ENCODE results near the gene SLC43A2.

SLC43A2 gene

GRCh38 chr17:1643999-1644492 lies 15.4 kb upstream of the SLC43A2 start:
- no peak for DNase-seq (ENCODE audit: low spot score)

- peak; percentile 84 for DNase-seq (ENCODE audit: low spot score)
Measured at GRCh38 chr17:1643293-1643998, 14.8 kb upstream of the SLC43A2 start.

- DNase-seq (ENCODE audit: low spot score) = no peak
Measured at GRCh38 chr17:1641065-1641403, 12.4 kb upstream of the SLC43A2 start.

- no peak for DNase-seq (ENCODE audit: low spot score)
Measured at GRCh38 chr17:1640329-1641064, 11.9 kb upstream of the SLC43A2 start.

DNA sequence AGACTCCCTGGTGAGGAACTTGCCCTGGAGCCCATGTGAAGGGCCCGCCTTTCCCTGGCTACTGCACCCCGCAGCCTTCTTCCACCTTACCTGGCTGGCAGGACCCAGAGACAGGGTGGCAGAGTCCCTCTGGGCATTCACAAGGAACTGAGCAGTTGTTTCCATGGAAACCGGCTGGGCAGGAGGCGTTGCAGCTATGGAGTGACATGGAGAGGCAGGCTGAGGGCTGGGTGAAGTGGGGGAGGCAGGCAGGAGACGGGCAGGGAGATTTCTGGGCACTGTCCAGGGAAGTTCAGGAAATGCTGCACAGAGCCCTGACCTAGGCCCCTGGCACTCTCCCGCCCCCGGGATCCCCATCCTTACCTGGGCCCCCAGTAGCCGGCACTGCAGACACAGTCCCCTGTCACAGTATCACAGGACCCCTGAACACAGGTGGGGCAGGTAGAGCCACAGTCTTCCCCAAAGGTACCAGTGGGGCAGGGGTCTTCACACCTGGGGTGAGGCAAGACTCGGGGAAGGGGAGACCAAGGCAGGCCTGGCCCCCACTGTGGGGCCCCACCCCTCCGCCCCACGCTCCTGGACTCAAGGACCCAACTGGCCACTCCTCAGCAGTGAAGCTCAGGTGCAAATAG lies 11.0 kb upstream of the SLC43A2 start:
- no peak for DNase-seq (ENCODE audit: low spot score)

- no peak for DNase-seq (ENCODE audit: low spot score)
Measured at GRCh38 chr17:1638624-1639300, 10.1 kb upstream of the SLC43A2 start.

DNA sequence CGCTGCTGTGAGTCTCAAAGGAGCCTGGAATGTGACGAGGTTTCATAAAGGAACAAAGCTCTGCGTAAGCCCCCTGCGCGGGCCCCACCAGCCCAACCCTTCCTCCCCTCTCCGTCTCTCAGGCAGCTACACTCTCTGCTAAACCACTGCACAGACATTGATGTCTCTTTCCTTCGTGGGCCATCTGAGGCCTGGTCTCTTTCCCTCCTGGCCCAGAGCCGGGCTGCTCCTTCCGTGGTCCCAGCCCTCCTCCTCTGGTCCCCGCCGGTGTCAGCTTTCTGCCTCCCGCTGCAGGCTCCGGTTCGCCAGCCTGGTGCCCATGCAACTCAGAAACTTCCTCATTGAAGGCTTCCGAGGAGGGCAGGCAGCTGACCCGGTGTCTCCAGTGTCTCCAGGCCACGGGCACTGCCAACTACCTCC lies 9.5 kb upstream of the SLC43A2 start:
- no peak for DNase-seq (ENCODE audit: low spot score)

- DNase-seq (ENCODE audit: low spot score) = no peak
Measured at GRCh38 chr17:1636732-1637285, 8.2 kb upstream of the SLC43A2 start.

GRCh38 chr17:1635675-1636465 lies 7.2 kb upstream of the SLC43A2 start:
- DNase-seq (ENCODE audit: low spot score) = no peak

DNA sequence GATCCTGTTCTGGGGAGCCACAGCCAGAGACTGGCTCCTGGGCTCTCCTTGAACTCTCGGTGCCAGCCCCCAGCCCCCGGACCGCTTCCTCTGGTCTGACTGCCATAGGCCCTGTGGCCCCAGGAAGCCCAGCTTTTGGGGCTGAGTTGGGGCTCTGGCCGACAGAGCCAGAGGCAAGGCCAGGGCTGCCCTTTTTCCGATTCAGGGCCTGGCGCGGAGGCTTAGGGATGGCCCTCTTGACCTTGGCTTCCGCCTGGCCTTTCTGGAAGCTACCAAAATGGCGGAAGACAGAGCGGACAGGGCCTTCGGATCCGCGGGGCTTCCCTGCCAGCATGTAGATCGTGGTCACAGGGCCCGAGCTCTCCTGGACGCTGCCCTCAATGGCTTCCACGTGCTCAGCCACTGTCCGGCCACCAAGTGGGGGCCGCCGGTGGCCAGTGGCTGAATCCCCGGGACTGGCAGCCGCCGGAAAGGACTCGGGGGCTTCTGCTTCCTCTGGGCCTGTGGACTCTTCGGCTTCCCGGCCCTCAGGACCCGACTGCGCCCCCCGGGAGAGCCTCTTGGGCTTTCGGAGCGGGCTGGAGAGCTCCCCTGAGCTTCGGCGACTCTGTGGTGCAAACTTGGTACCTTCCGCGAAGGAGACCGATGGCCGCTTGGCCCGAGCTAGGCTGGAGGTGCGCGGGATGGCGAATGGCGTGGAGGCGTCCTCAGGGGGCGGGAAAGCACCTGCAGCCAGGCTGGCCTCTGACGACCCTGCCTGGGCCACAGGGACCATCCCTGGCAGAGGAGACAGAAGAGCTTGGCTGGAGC lies 6.4 kb upstream of the SLC43A2 start:
- no peak for DNase-seq (ENCODE audit: low spot score)

GRCh38 chr17:1630662-1631061 lies 2.0 kb upstream of the SLC43A2 start:
- no peak for DNase-seq (ENCODE audit: low spot score)

GRCh38 chr17:1629504-1630310 lies 1.1 kb upstream of the SLC43A2 start:
- DNase-seq (ENCODE audit: low spot score) = peak; percentile 75

DNA sequence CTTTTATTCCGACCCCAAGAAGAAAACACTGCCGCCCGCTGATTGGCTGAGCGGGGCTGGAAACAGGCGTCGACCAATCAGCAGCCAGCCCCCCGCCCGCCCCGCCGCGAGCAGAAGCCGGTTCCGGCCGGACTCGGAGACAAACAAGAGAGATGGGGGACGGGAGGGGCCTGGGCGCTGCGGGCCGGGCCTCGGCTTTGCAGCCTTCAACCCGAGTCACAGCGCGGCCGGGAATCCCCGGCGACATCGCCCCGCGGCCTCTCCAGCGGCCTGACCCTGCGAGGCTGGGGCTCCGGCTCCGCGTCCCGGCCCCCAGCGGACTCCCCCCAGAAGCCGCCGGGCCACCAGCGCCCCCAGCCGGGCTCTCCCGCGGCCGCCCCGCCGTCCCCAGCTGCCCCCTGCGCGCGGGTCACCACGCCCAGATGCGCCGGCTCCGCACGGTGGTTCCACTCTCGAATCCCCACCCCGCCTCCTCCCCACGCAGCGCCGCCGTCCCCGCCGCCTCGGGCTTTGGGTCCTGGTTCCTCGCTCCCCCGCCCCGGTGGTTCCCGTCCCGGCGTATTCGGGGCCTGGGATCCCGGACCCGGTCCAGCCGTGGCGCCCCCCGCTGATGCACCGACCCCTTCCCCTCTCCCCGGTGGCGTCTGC lies 346 bp upstream of the SLC43A2 start:
- DNase-seq (ENCODE audit: low spot score) = peak; percentile 99

- DNase-seq (ENCODE audit: low spot score) = peak; percentile 87
Measured at GRCh38 chr17:1627182-1627981, 1.3 kb downstream of the SLC43A2 start.

DNA sequence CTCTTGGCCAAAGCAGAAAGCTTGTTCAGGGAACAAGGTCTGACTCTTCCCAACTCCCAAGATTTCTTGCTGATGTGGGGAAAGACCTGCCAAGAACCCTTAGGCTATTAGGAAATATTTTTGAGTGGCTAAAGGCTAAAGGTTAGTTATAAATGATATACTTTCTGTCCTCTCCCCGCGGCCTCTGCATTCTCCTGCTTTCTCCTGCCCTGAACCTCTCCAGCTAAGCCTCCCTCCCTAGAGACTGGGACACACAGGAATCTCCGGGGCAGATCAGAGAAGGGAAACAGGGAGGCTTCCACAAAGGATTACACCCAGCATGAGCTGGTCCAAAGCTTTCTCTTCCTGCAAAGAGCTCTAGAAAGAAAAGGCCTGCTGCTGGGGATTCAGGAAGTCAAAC lies 2.3 kb downstream of the SLC43A2 start:
- no peak for DNase-seq (ENCODE audit: low spot score)

DNA sequence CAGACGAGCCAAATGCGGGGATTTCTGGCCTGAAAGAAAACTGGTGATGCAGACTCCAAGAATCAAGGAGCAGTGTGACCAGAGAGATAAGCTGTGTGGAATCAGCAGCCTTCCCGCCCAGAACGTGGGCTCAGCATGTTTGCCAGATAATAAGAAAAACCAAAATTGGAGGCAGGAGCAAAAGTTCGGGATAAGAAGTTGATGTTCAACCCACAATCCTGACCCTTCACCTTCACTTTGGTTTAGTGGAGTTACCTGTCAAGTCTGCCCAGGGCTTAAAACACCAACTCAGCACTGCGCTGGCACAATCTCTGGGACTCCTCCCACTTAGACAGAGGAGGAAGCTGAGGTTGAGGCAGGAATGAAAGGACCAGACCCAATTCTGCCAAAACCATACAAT lies 3.1 kb downstream of the SLC43A2 start:
- no peak for DNase-seq (ENCODE audit: low spot score)

DNA sequence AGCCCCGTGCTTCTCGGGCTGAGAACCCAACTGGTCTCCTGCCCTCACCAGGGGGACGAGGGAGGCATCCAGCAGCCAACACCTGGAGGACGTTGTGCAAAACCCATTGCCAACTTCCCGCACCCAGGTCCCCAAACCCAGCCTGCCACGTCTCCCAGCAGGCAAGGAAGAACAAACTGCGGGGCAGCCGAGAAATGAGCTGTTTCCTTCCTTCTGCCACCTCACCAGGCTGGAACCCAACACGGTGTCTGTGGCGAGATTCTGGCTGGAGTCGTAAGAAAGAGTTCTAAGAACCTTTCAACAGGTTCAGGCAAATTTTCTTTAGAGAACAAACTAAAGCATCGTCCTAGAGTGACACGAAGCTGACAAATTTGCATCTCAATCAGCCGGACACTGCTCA lies 3.6 kb downstream of the SLC43A2 start:
- DNase-seq (ENCODE audit: low spot score) = no peak

DNA sequence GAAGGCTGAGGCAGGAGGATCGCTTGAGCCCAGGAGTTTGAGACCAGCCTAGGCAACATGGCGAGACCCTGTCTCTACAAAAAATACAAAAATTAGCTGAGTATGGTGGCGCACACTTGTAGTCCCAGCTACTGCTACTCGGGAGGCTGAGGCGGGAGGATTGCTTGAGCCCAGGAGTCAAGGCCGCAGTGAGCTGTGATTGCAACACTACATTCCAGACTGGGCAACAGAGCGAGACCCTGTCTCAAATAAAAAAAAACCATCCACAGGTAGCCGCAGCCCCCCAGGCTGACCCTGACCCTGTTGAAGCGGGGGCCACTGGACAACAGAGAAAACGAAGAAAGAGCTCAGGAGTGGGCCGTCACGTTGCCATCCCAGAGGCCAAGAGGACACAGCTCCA lies 4.0 kb downstream of the SLC43A2 start:
- no peak for DNase-seq (ENCODE audit: low spot score)

All from germinal center (tissue), 1 donor.